Testis (tissue), 3 donors: ENCODE results near the gene CARMIL3. TPM values are rescaled to one million over a fixed set of nuclear protein-coding genes. Genes with fewer than 3 reads are reported as not detected.
A peak's percentile ranks its signal among the peaks of the same experiment; 100 is the strongest.

Experiments used
- DNase-seq: peaks from one replicate; pipeline ENCODE4 v3.0.0-alpha.2; 2019
- H3K27ac ChIP-seq, 2 donors: fragments of 200-600 bp; sonication (generic); one replicate each; pipeline ENCODE4 v1.5.1; 2019
- H3K27me3 ChIP-seq: fragments of 200-600 bp; sonication (generic); one replicate; pipeline ENCODE4 v1.5.1; 2019
- H3K36me3 ChIP-seq: fragments of 200-600 bp; sonication (generic); one replicate; pipeline ENCODE4 v1.5.1; 2017; ENCODE audit warnings: low read depth; ENCODE audit errors: missing control alignments
- H3K4me1 ChIP-seq: fragments of 200-600 bp; sonication (generic); one replicate; pipeline ENCODE4 v1.5.1; 2019
- H3K4me3 ChIP-seq, 2 donors: fragments of 200-600 bp; sonication (generic); one replicate each; pipeline ENCODE4 v1.5.1; 2017 to 2019
- H3K9me3 ChIP-seq: fragments of 200-600 bp; sonication (generic); one replicate; pipeline ENCODE4 v1.5.1; 2017
- POLR2A ChIP-seq: fragments of 450-650 bp; IDR thresholded peaks from one replicate; pipeline ENCODE4 v1.6.1; 2017; ENCODE audit warnings: antibody characterized with exemption, mild to moderate bottlenecking, moderate library complexity
- WGBS, 2 donors: methylation state at CpG; one replicate each; pipeline ENCODE4 v1.1.5; 2018; 5-methylcytosine and 5-hydroxymethylcytosine counted together
- intact Hi-C: fragments of 100-400 bp; cut with DNase I; formaldehyde crosslinking; loops from one replicate; pipeline ENCODE4 v1.15.1; 2023; ENCODE audit warnings: low total_unique reads
- polyA plus RNA-seq: library from polyadenylated mRNA; stranded (reverse); fragments of 350-450 nt; fragmentation: Illumina TruSeq; extraction: RNeasy Lipid Tissue Mini Kit (QIAGEN cat#74804); gene quantifications from one replicate; pipeline ENCODE4 v1.2.3, GENCODE V29; 2014; ENCODE audit warnings: low read depth, low replicate concordance; ENCODE audit not compliant: insufficient read depth
- total RNA-seq, 2 donors: library from RNA; depleted of rRNA; stranded (reverse); fragments of >200 nt; gene quantifications; one replicate each; pipeline ENCODE4 v1.2.3, GENCODE V29; 2016
- TF ChIP-seq, protein P1 (sequence below), 3 experiments: fragments of 450-650 bp in 2 of 3; fragments of 200-600 bp in 1 of 3; sonication (generic) in 1 of 3; IDR thresholded peaks; one replicate each; pipeline ENCODE4 v1.5.1; 2016 to 2019; ENCODE audit warnings: antibody characterized with exemption in 3 of 3, mild to moderate bottlenecking in 2 of 3, moderate library complexity in 1 of 3

Gene CARMIL3
- total and polyA plus RNA-seq, 3 donors from 2014 or later: 6.8 to 8.6 (median 7.7) TPM

DNA sequence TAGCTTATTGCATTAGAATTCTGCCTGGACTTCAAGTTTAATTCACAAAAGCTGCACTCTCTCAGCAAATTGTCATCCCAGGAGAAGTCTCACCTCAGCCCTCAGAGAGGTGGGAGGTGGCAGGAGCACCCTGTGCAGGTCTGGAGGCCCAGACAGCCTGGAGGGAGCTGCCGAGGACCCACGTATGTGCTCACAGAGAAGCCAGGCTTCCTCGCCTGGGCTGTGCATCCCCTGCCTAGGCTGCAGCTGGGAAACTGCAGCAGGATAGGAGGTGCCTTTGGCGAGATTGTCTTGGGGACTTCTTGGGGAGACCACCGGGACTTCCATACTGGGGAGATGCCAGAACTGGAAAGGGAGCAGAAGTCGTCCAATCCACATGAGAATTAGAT is 28.3 kb downstream of the CARMIL3 start:
- TF ChIP-seq POLR2A: no peak
- TF ChIP-seq, protein P1, sequence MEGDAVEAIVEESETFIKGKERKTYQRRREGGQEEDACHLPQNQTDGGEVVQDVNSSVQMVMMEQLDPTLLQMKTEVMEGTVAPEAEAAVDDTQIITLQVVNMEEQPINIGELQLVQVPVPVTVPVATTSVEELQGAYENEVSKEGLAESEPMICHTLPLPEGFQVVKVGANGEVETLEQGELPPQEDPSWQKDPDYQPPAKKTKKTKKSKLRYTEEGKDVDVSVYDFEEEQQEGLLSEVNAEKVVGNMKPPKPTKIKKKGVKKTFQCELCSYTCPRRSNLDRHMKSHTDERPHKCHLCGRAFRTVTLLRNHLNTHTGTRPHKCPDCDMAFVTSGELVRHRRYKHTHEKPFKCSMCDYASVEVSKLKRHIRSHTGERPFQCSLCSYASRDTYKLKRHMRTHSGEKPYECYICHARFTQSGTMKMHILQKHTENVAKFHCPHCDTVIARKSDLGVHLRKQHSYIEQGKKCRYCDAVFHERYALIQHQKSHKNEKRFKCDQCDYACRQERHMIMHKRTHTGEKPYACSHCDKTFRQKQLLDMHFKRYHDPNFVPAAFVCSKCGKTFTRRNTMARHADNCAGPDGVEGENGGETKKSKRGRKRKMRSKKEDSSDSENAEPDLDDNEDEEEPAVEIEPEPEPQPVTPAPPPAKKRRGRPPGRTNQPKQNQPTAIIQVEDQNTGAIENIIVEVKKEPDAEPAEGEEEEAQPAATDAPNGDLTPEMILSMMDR (IDR thresholded peaks at IDR 0.05): no peak
- H3K9me3 ChIP-seq: no peaks in the 10 kb centered on the region
- intact Hi-C loops: no loop called here

DNA sequence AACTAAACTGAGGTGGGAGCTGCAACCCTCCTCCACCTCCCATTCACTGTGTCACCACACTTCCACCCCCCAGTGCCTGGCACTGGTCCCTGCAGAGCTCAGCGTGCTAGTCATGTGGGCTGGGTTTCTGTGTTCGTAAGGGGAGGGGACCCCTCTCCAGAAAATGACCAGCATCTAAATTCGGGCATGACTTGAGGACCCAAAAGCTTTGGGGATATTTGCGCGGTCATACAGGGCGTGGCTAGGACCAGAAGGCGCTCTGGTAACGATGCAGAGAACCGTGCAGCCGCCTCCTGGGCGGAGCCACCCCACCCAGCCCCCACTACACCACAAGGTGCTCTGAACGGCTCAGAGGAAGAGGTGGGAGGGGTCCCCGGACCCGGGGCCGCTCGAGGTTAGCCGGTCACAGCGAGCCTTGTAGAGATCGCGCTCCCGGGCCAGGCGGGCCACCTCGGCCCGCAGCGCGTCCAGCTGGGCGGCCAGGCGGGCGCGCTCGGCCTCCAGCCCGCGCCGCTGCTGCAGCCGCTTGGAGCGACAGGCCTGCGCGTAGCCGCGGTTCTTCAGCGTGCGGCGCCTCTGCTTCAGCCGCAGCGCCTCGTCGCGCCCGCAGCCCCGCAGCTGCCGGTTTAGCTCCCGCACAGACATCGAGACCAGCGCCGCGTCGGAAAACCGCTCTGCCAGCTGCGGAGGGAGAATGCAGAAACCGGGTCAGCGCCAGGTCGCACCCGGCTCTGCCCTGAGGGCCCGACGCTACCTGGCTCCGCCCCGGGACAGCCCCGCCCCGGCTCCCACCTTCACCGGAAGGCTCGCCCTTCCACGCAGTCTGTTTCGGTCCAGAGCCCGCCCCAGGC is 29.3 kb downstream of the CARMIL3 start:
- H3K27me3 ChIP-seq: no peaks in the 10 kb centered on the region
- TF ChIP-seq POLR2A: no peak
- TF ChIP-seq, protein P1 (IDR thresholded peaks at IDR 0.05): no peak
- DNase-seq: peak; percentile 69
- H3K9me3 ChIP-seq: no peaks in the 10 kb centered on the region
- H3K4me3 ChIP-seq: peak overlapping the region; percentile 56
- H3K27ac ChIP-seq: peak overlapping the region in 1 of 2 donors; percentile 14
- WGBS, 2 donors: 0 to 1% methylated on average over 5 to 63 of the region's 74 CpGs
- H3K4me1 ChIP-seq: peaks cover 4% of the 10 kb centered on the region
- H3K36me3 ChIP-seq: no peaks in the 10 kb centered on the region
- intact Hi-C loops: no loop called here

More for the DNA sequence above, 28.3 kb downstream of the CARMIL3 start:
- Histone ChIP-seq H3K27me3 (no peaks in the 10 kb centered on the region), H3K4me3 (no peak overlapping the region), H3K27ac (no peak overlapping the region), H3K4me1 (peaks cover 4% of the 10 kb centered on the region), H3K36me3 (no peaks in the 10 kb centered on the region)
- WGBS, 2 donors: 61 to 68% methylated on average over 6 of the region's 6 CpGs
- no peak for DNase-seq

DNA sequence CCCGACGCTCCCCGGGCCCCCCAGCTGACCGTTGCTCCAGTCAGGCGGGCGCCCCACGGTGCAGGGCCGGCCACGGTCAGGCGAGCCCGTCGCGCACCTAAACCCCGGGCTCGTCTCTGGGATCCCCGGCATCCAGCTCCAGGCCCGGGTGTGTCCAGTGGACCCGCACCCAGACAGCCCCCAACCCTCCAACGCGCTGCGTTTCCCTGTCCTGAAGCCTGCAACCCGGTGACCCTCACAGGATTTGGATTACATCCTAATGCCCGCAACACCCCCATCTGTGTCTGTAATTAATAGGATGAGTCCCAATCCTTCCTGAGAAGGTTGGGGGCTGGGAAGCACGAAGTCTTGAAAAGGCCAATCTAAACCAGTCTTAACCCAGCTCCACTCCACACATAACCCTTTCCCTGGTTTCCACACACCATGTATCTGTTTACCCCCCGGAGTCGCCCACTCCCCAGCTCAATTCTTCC is 30.0 kb downstream of the CARMIL3 start:
- intact Hi-C loops: no loop called here
- DNase-seq: peak; percentile 16
- Histone ChIP-seq H3K4me3 (peak overlapping the region; percentile 56), H3K27me3 (no peaks in the 10 kb centered on the region), H3K9me3 (no peaks in the 10 kb centered on the region), H3K36me3 (no peaks in the 10 kb centered on the region), H3K4me1 (peaks cover 4% of the 10 kb centered on the region), H3K27ac (peak overlapping the region in 1 of 2 donors; percentile 14)
- TF ChIP-seq, protein P1 (IDR thresholded peaks at IDR 0.05): no peak
- TF ChIP-seq POLR2A: no peak
- WGBS, 2 donors: 24 to 54% methylated on average over 4 to 26 of the region's 26 CpGs

DNA sequence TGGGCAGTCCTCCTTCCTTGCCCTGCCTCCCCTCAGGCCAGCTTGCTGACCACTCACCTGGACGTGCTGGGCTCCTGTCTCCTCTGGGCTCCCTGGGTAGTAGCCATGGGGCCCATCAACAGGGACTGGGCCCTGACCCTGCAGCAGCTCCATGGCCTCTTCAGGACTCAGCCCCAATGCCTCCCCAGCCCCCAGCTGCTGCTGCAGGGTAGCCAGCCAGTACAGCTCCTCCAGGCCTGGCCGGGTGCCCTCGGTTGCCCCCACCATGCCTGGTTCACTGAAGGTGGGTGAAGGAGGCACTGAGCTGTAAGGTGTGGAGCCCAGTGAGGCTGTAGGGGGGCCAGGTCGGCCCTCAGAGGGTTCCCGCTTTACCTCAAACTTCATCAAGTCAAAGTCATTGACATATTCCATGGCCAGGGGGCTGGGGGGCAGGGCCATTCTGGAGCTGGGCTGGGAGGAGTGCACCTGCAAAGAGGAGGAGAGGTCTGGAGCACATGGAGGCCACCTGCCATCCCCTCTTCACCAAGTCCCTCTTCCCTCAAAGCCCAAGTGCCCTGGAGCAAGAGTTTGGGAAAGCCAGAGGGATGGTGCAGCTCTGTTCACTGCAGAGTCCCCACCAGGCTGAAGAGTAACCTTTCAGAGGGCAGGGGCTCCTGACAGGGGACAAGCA is 30.7 kb downstream of the CARMIL3 start:
- Histone ChIP-seq H3K4me3 (no peak overlapping the region), H3K27ac (no peak overlapping the region), H3K36me3 (no peaks in the 10 kb centered on the region), H3K27me3 (no peaks in the 10 kb centered on the region), H3K4me1 (peaks cover 4% of the 10 kb centered on the region), H3K9me3 (no peaks in the 10 kb centered on the region)
- WGBS, 2 donors: 89 to 94% methylated on average over 4 to 5 of the region's 5 CpGs
- no peak for TF ChIP-seq POLR2A
- TF ChIP-seq, protein P1 (IDR thresholded peaks at IDR 0.05): no peak
- intact Hi-C loops: no loop called here
- no peak for DNase-seq
